Mammary epithelial cell (primary cell): ENCODE results near the gene LAMC3.

Experiments
- EZH2 ChIP-seq: IDR thresholded peaks from 2 replicates; pipeline ENCODE4 v1.6.1; 2012; ENCODE audit warnings: low read length, inconsistent platforms, borderline replicate concordance
- TF ChIP-seq, protein P1 (sequence below), 2 donors: IDR thresholded peaks in 1 of 2; conservative IDR thresholded peaks in 1 of 2; 2 replicates each; pipeline ENCODE4 v1.5.1; 2011 to 2012; ENCODE audit warnings: inconsistent platforms in 2 of 2, low read length in 2 of 2, mild to moderate bottlenecking in 2 of 2, control low read depth in 1 of 2, low read depth in 1 of 2; ENCODE audit not compliant: insufficient read depth in 1 of 2; ENCODE audit errors: extremely low read depth in 1 of 2

DNA sequence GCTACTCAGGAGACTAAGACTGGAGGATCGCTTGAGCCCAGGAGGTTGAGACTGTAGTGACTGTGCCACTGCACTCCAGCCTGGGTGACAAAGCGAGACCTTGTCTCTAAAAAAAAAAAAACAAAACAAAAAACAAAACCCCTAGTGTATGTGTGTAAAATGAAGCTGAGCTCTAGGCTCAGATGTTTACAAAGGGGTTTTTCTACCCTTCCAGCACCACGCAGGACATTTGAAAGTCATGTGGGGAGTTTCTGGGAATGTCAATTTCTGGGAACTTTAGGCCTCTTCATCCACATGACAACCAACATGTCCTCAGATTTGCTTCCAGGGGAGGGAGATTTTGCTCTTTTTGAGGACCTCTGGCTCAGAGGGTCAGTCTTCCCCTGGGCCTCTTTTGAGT is 44.9 kb downstream of the LAMC3 start:
- TF ChIP-seq, protein P1, sequence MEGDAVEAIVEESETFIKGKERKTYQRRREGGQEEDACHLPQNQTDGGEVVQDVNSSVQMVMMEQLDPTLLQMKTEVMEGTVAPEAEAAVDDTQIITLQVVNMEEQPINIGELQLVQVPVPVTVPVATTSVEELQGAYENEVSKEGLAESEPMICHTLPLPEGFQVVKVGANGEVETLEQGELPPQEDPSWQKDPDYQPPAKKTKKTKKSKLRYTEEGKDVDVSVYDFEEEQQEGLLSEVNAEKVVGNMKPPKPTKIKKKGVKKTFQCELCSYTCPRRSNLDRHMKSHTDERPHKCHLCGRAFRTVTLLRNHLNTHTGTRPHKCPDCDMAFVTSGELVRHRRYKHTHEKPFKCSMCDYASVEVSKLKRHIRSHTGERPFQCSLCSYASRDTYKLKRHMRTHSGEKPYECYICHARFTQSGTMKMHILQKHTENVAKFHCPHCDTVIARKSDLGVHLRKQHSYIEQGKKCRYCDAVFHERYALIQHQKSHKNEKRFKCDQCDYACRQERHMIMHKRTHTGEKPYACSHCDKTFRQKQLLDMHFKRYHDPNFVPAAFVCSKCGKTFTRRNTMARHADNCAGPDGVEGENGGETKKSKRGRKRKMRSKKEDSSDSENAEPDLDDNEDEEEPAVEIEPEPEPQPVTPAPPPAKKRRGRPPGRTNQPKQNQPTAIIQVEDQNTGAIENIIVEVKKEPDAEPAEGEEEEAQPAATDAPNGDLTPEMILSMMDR (conservative IDR thresholded peaks at IDR 0.05 in 1 of 2, IDR thresholded peaks at IDR 0.05 in 1 of 2; ENCODE audit: extremely low read depth in 1 of 2, insufficient read depth in 1 of 2, low read depth in 1 of 2, low read length in 2 of 2): no peak
- no peak for TF ChIP-seq EZH2
